CD4-positive, alpha-beta T cell treated with Interleukin-6 at 100 ng/mL for 8 hours (primary cell): ENCODE results near the gene NXPE1.
"Not testable (repeated sequence)": the region's sequence is repeated elsewhere in the genome, so short reads cannot be mapped to it uniquely, and the experiment has no call there.

Experiments
- DNase-seq: peaks from one replicate; pipeline ENCODE4 v3.0.0-alpha.2; 2020; ENCODE audit warnings: mixed read lengths, low spot score

The NXPE1 gene

DNA sequence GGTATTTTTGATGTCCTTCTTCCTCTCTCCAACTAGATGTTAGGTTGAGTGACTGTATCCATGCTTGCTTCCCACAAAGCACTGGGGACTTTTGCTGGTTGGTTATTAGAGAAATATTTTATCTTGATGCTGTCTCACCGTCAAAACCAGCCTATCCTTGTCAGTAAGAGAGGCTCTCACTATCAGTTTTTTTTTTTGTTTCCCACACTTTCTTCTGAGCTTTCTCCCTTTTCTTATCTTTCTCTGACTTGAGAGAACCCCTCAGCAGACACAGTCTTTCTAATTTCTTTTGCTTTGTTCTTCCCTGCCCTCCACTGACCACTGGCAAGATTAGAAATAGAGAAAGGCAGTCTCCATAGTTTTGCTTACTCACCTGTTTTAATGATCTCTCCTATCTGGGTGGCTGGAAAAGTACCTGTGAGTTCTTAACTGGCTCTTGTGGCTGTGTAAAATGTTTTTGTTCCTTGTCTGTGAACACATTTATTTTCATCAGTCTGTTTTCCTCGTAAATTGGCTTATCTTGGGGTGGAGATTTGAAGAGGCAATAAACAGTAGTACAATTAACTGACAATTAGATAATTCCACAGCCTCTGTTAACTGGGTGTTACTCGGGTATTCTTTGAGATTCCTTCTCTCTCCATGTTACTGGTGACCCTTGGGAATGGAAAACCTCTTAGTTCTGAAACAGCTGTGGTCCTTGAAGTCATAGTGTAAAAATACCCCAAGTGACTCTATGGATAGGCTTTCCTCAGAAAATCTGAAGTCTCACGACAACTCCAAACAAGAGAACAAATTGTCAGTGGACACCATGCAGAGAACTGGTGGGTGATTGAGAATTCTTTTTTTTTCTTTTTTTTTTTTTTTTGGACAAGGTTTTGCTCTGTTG lies at the start of gene NXPE1:
Gene NXPE1, minus strand, starts transcription at position 457 of the 886 bp plus-strand sequence. CDS start 8,680 bp downstream, outside the sequence.
- no peak for DNase-seq

GRCh38 chr11:114609429-114609828 lies 49.7 kb upstream of the NXPE1 start:
- no peak for DNase-seq

DNA sequence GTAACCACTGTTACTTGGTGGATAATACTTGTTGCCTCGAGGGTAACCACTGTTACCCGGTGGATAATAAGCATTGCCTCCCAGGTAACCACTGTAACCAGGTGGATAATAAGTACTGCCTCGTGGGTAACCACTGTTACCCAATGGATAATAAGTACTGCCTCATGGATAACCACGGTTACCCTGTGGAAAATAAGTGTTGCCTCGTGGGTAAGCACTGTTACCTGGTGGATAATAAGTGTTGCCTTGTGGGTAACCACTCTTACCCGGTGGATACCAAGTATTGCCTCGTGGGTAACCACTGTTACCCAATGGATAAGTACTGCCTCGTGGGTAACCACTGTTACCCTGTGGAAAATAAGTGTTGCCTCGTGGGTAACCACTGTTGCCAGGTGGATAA lies 48.9 kb upstream of the NXPE1 start:
- DNase-seq = not testable (repeated sequence)

GRCh38 chr11:114607753-114608459 lies 48.2 kb upstream of the NXPE1 start:
- DNase-seq = no peak

GRCh38 chr11:114606802-114607075 lies 47.1 kb upstream of the NXPE1 start:
- not testable (repeated sequence) for DNase-seq

DNA sequence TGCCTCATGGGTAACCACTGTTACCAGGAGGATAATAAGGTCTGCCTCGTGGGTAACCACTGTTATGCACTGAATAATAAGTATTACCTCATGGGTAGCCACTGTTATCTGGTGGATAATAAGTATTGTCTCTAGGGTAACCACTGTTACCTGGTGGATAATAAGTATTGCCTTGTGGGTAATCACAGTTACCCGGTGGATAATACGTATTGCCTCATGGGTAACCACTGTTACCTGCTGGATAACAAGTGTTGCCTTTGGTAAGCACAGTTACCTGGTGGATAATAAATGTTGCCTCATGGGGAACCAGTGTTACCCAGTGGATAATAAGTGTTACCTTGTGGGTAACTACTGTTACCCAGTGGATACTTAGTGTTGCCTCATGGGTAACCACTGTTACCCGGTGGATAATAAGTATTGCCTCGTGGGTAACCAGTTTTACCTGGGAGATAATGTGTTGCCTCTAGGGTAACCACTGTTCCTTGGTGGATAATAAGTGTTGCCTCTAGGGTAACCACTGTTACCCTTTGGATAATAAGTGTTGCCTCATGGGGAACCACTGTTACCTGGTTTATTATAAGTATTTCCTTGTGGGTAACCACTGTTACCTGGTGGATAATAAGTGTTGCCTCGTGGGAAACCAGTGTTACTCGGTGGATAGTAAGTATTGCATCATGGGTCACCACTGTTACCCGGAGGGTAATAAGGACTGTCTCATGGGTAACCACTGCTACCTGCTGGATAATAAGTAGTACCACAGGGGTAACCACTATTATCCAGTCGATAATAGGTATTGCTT lies 46.5 kb upstream of the NXPE1 start:
- DNase-seq = no peak

GRCh38 chr11:114605370-114605769 lies 45.7 kb upstream of the NXPE1 start:
- DNase-seq = no peak

DNA sequence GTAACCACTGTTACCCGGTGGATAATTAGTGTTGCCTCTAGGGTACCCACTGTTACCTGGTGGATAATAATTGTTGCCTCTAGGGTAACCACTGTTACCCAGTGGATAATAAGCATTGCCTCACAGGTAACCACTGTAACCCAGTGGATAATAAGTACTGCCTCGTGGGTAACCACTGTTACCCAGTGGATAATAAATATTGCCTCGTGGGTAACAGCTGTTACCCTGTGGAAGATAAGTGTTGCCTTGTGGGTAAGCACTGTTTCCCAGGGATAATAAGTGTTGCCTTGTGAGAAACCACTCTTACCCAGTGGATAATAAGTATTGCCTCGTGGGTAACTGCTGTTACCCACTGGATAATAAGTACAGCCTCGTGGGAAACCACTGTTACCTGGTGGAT lies 45.2 kb upstream of the NXPE1 start:
- no peak for DNase-seq

GRCh38 chr11:114604179-114604813 lies 44.6 kb upstream of the NXPE1 start:
- no peak for DNase-seq

DNA sequence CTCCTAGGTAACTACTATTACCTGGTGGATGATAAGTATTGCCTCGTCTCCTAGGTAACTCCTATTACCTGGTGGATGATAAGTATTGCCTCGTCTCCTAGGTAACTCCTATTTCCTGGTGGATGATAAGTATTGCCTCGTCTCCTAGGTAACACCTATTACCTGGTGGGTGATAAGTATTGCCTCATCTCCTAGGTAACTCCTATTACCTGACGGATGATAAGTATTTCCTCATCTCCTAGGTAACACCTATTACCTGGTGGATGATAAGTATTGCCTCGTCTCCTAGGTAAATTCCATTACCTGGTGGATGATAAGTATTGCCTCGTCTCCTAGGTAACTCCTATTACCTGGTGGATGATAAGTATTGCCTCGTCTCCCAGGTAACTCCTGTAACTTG lies 43.5 kb upstream of the NXPE1 start:
- DNase-seq = not testable (repeated sequence)

DNA sequence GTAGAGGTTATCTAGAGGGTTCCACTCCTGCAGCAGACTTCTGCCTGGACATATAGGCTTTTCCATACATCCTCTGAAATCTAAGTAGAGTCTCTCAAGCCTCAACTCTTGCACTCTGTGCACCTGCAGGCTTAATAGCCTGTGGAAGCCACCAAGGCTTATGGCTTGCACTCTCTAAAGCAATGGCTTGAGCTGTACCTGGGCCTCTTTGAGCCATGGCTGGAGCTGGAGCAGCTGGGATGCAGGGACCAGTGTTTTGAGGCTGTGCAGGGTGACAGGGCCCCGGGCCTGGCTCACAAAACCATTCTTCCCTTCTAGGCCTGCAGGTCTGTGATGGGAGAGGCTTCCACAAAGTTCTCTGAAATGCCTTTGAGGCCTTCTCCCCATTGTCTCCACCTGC lies 38.8 kb upstream of the NXPE1 start:
- no peak for DNase-seq

GRCh38 chr11:114596175-114596919 lies 36.7 kb upstream of the NXPE1 start:
- no peak for DNase-seq

DNA sequence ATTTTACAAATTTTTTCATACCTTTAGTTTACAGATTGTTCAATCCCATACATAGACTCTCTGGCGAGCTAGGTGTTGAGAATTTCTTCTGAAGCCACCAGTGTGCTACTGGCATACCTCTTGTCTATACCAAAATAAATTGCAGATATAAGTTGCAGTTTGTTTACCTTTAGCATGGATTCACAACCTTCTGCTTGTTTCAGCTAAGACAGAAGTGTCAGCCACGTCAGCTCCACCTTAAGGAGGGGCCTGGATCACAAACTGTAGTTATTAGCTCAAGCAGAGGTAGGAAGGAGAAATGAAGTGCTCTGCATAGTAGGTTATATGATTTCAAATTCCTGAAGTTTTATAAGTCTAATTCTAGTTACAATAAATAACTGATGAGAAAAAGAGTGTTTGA lies 35.9 kb upstream of the NXPE1 start, which contains the start of gene NXPE4:
Gene NXPE4, minus strand, starts transcription at position 216 of the 400 bp plus-strand sequence. CDS start 1,027 bp downstream, outside the sequence.
- DNase-seq = no peak

DNA sequence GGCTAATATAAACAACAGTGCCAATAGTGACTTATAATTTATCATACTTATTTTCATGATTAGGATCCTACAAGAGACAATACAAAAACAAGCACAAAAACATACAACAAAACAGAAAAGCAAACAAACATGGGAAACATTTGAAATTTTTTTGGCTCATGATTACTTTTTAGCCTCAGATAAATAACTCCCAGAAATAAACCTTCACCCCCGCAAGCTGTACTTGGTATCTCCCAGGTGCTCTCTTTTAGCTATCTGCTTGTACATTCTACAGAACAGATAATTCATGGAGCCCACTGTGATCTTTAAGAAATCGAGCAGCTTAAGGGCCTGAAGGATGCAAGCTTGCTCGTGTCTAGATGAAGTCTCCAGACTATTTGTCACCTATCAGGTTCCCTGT lies 35.0 kb upstream of the NXPE1 start:
- no peak for DNase-seq

- no peak for DNase-seq
Observed at GRCh38 chr11:114587398-114587953, 27.8 kb upstream of the NXPE1 start.

GRCh38 chr11:114586797-114587196 lies 27.1 kb upstream of the NXPE1 start:
- DNase-seq = no peak

GRCh38 chr11:114571712-114572111 lies 12.0 kb upstream of the NXPE1 start:
- no peak for DNase-seq

- DNase-seq = no peak
Observed at GRCh38 chr11:114569801-114570200, 10.1 kb upstream of the NXPE1 start.

- DNase-seq = no peak
Observed at GRCh38 chr11:114566276-114566675, 6.6 kb upstream of the NXPE1 start.

GRCh38 chr11:114564831-114565230 lies 5.2 kb upstream of the NXPE1 start:
- no peak for DNase-seq

- no peak for DNase-seq
Observed at GRCh38 chr11:114563077-114563476, 3.4 kb upstream of the NXPE1 start.
